Esophagus muscularis mucosa (tissue), 4 donors: ENCODE measurements around the gene TUBA4A.

Source experiments
- CTCF ChIP-seq, 3 experiments: fragments of 200-600 bp in 2 of 3; fragments of 450-650 bp in 1 of 3; sonication (generic) in 2 of 3; IDR thresholded peaks; one replicate each; pipeline ENCODE4 v1.5.1; 2017 to 2019; ENCODE audit warnings: antibody characterized with exemption in 3 of 3, mild to moderate bottlenecking in 2 of 3, moderate library complexity in 1 of 3
- EP300 ChIP-seq: sonication (generic); formaldehyde crosslinking; IDR thresholded peaks from one replicate; pipeline ENCODE4 v1.6.1; 2017; ENCODE audit warnings: antibody characterized with exemption
- POLR2A ChIP-seq: fragments of 450-650 bp; IDR thresholded peaks from one replicate; pipeline ENCODE4 v1.6.1; 2017; ENCODE audit warnings: antibody characterized with exemption, moderate library complexity, mild to moderate bottlenecking, low read depth

- no peak for TF ChIP-seq POLR2A
- no peak for TF ChIP-seq CTCF (IDR thresholded peaks at IDR 0.05)
- no peak for TF ChIP-seq EP300
Measured at GRCh38 chr2:219215871-219216534, 37.7 kb downstream of the TUBA4A start.
